ENCODE measurements around the gene GEMIN5. TPM values are rescaled to one million over a fixed set of nuclear protein-coding genes. Genes with fewer than 3 reads are reported as not detected.
A peak's percentile ranks its signal among the peaks of the same experiment; 100 is the strongest.

GEMIN5 gene
- total and polyA plus RNA-seq, 11 donors = 4.1 to 19.3 (median 15.2) TPM

DNA sequence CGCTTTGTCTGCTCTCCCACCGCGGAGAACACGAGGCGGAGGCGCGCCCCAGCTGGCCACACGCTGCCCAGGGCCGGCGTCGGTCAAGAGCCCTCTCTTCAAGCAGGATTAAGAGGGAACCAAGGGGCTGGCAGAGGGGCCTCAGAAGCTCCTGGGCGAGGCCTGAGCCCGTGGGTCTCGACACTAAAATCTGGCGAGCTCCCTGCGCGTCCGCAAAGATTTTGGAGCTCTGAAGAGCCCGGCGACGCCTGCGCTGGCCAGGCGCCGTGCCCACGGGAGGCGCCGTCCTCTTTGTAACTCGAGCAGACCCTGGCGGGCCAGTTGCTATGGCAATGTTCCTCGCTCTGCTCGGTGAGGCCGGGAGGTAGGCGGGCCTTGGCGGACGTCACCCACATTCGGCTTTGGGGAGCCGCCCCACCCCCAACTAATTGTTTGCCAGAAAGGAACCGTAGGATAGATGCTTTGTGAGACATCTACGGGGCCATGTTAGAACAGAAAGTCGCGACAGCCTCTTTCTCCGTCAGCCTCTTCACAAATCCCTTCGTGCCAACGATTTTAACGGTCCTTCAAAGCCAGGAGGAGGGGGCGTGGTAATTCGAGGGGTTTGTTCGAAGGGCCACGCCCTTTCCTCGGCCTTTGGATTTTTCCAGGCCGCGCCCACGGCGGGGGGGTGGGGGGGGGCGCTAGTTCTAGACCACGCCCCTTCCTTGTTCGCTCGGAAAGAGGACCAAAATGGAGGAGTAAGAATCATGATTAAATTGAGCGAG lies 80.3 kb downstream of the GEMIN5 start:
- peak overlapping the region; percentile 61 to 97 (median 82) for H3K4me3 ChIP-seq
- H3K9me3 ChIP-seq = no peaks in the 10 kb centered on the region
- intact Hi-C loops (cut with DNase I) = loop anchor here in 8 of 10 donors (1.0 to 5.0 kb wide), 5 partner anchors 23 to 102 kb away; partner anchors contain the start of genes LARP1 (in 7 of the 8) and GEMIN5 (in 2 of the 8)
- peak overlapping the region; percentile 92 to 100 (median 98) for H3K27ac ChIP-seq
- TF ChIP-seq, protein P1, sequence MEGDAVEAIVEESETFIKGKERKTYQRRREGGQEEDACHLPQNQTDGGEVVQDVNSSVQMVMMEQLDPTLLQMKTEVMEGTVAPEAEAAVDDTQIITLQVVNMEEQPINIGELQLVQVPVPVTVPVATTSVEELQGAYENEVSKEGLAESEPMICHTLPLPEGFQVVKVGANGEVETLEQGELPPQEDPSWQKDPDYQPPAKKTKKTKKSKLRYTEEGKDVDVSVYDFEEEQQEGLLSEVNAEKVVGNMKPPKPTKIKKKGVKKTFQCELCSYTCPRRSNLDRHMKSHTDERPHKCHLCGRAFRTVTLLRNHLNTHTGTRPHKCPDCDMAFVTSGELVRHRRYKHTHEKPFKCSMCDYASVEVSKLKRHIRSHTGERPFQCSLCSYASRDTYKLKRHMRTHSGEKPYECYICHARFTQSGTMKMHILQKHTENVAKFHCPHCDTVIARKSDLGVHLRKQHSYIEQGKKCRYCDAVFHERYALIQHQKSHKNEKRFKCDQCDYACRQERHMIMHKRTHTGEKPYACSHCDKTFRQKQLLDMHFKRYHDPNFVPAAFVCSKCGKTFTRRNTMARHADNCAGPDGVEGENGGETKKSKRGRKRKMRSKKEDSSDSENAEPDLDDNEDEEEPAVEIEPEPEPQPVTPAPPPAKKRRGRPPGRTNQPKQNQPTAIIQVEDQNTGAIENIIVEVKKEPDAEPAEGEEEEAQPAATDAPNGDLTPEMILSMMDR (IDR thresholded peaks at IDR 0.05) = peak in 3 of 12 donors; percentile 10 to 35 (median 20)
- TF ChIP-seq POLR2A (IDR thresholded peaks at IDR 0.05) = peak in 1 of 2 donors; percentile 72
- ATAC-seq = peak; percentile 68 to 84 (median 81)
- peaks cover 3 to 45% (median 35%) of the 10 kb centered on the region in 12 donors for H3K4me1 ChIP-seq
- 0 to 1% (median 0%) methylated on average over 48 to 59 of the region's 59 CpGs for WGBS, 4 donors
- no peaks in the 10 kb centered on the region for H3K27me3 ChIP-seq
- H3K36me3 ChIP-seq = peaks cover 0 to 11% (median 0%) of the 10 kb centered on the region in 9 donors
- DNase-seq = peak; percentile 94 to 97 (median 96)

DNA sequence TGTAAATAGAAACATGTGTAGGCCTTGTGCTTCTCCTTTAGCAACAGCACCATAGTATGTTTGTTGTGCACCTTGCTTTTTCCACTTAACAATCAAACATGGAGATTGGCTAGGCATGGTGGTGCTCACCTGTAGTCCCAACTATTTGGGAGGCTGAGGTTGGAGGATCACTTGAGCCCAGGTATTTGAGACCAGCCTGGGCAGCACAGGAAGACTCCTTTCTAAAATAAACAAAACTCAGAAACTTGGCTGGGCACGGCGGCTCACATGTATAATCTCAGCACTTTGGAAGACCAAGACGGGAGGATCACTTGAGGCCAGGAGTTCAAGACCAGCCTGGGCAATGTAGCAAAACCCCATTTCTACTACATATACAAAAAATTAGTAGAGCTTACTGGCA lies 86.7 kb downstream of the GEMIN5 start:
- Histone ChIP-seq H3K36me3 (no peaks in the 10 kb centered on the region), H3K4me1 (peaks cover 0 to 37% (median 25%) of the 10 kb centered on the region in 12 donors), H3K27ac (peak overlapping the region; percentile 43 to 95 (median 81)), H3K9me3 (no peaks in the 10 kb centered on the region), H3K4me3 (peak overlapping the region in 3 of 12 donors; percentile 54 to 79 (median 54)), H3K27me3 (no peaks in the 10 kb centered on the region)
- intact Hi-C loops (cut with DNase I) = no loop called here
- ATAC-seq = no peak
- DNase-seq = no peak
- WGBS, 4 donors = 90 to 96% (median 94%) methylated on average over 3 of the region's 3 CpGs
- no peak for TF ChIP-seq POLR2A (IDR thresholded peaks at IDR 0.05)

DNA sequence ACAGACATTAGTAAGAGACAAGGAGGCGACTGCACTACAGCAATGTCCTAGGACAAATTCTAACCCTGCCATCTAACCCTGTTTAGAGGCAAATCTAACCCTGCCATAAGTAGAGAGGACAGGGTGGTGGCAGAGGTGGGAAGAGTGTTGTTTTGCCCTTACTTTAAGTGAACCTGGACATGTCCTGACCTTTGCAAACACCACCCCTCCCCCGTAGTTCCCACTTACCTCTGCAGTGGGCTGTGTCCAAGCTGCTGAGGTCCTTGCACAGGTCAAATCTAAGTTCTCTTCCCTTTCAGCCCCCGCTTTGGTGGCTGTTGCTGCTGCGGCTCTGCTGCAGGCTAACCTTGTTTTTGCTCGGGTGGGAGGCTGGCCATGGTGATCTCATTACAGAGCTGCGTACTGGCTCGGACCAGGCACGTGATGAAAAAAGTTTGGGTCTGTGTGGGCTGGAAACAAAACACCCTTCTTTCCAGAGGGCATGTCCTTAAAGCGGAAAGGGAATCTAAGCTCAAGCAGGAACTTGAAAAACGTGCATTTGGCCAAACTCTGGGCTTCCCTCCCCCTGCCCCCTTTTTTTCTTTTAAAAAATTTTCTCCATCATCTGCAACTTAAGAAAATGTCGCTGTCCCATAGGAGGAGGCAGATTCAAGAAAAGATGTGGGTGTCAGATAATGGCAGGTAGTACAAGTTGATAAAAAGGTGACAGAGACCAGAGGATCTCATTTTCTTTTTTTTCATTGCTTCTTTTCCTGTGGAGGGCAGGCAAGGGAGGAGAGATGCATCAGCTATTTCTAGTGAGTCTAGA lies 87.6 kb downstream of the GEMIN5 start, which contains the start of gene FAXDC2:
Gene FAXDC2 (minus strand): TSS at position 349 of the 808 bp plus-strand sequence. CDS start 12,425 bp downstream, outside the sequence.
- peaks cover 0 to 42% (median 25%) of the 10 kb centered on the region in 12 donors for H3K4me1 ChIP-seq
- 1 to 2% (median 2%) methylated on average over 11 of the region's 11 CpGs for WGBS, 4 donors
- ATAC-seq (peak; percentile 98 to 99 (median 98)), DNase-seq (peak; percentile 79 to 89 (median 84))
- H3K27me3 ChIP-seq = no peaks in the 10 kb centered on the region
- peak within 1 kb of the TSS; percentile 43 to 95 (median 83) for H3K27ac ChIP-seq
- H3K36me3 ChIP-seq = no peaks in the 10 kb centered on the region
- TF ChIP-seq, protein P1 (IDR thresholded peaks at IDR 0.05) = no peak
- peak in 1 of 2 donors; percentile 76 for TF ChIP-seq POLR2A (IDR thresholded peaks at IDR 0.05)
- intact Hi-C loops (cut with DNase I) = no loop called here
- no peaks in the 10 kb centered on the region for H3K9me3 ChIP-seq
- H3K4me3 ChIP-seq = peak within 1 kb of the TSS; percentile 35 to 79 (median 62)

DNA sequence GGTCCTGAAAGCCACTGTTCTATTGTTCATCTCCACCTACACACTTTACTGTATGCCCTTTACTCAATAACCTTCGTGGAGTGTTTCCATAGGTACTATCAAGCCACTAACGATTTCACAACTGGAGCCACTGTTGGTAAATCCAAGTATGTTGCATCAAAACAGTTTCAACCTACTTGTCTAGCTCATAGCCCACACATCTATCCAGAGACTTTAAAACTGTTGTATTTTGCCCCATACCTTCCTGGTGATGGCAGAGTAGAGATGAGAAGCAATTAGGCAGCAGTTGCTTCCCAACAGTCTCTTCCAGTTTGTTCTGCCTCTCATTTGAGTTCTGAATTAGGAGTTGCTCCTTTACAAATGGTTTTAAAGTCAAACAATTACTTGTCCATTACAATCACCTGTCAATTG lies 88.2 kb downstream of the GEMIN5 start:
- Histone ChIP-seq H3K36me3 (no peaks in the 10 kb centered on the region), H3K27ac (peak overlapping the region; percentile 43 to 95 (median 83)), H3K27me3 (no peaks in the 10 kb centered on the region), H3K4me1 (peaks cover under 1 to 49% (median 25%) of the 10 kb centered on the region in 12 donors), H3K9me3 (no peaks in the 10 kb centered on the region), H3K4me3 (peak overlapping the region; percentile 35 to 79 (median 62))
- DNase-seq = no peak
- intact Hi-C loops (cut with DNase I) = no loop called here
- TF ChIP-seq, protein P1 (IDR thresholded peaks at IDR 0.05) = no peak
- TF ChIP-seq POLR2A (IDR thresholded peaks at IDR 0.05) = no peak
- peak; percentile 15 to 57 (median 42) for ATAC-seq
- WGBS, 4 donors = 9 to 17% (median 12%) methylated on average over 2 of the region's 2 CpGs
